GM12864 (cell line): ENCODE measurements around the gene PGM2.

Source experiments
- DNase-seq: peaks from one replicate; pipeline ENCODE4 v3.0.0-alpha.2; 2011; ENCODE audit warnings: low read depth
- H3K4me3 ChIP-seq: 2 replicates; pipeline ENCODE4 v1.5.1; 2011; ENCODE audit warnings: mild to moderate bottlenecking, low read depth, low read length, control low read depth
- TF ChIP-seq, protein P1 (sequence below): IDR thresholded peaks from 2 replicates; pipeline ENCODE4 v1.5.1; 2011; ENCODE audit warnings: low read depth, mild to moderate bottlenecking, moderate library complexity, low read length, control low read depth, inconsistent platforms; ENCODE audit errors: missing control alignments

The PGM2 gene

DNA sequence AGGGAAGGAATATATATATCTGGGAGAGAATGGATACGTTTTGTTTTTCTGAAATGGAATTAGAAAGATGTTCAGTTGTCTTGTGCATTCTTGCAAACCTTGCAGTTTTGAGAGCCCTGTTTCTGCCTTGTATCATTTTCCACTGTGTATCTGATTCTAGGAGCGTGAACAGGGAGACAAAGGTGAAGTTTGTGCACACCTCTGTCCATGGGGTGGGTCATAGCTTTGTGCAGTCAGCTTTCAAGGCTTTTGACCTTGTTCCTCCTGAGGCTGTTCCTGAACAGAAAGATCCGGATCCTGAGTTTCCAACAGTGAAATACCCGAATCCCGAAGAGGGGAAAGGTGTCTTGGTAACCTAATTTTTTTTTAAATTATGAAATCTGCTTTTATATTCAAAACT is 17.7 kb downstream of the PGM2 start:
- H3K4me3 ChIP-seq = no peak overlapping the region
- no peak for DNase-seq
- TF ChIP-seq, protein P1, sequence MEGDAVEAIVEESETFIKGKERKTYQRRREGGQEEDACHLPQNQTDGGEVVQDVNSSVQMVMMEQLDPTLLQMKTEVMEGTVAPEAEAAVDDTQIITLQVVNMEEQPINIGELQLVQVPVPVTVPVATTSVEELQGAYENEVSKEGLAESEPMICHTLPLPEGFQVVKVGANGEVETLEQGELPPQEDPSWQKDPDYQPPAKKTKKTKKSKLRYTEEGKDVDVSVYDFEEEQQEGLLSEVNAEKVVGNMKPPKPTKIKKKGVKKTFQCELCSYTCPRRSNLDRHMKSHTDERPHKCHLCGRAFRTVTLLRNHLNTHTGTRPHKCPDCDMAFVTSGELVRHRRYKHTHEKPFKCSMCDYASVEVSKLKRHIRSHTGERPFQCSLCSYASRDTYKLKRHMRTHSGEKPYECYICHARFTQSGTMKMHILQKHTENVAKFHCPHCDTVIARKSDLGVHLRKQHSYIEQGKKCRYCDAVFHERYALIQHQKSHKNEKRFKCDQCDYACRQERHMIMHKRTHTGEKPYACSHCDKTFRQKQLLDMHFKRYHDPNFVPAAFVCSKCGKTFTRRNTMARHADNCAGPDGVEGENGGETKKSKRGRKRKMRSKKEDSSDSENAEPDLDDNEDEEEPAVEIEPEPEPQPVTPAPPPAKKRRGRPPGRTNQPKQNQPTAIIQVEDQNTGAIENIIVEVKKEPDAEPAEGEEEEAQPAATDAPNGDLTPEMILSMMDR = no peak

DNA sequence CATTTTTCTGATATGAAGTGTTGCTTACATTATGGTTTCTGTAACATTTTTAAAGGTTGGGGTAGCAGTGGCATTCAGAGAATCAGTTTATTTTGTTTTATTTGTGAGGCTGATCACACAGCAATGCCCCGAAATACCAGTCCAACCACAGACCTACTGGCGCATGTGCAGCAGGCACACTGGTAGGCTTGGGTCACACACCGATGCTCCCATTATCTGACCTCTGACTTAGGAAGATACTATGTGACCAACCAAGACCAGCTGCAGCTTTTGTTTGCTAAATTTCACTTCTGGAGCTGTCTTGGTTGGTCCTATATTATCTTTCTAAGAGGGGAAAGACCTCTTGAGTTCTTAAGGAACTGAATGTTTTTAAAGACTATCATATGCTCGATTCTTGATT is 18.7 kb downstream of the PGM2 start:
- H3K4me3 ChIP-seq = no peak overlapping the region
- DNase-seq = no peak
- TF ChIP-seq, protein P1 = no peak

DNA sequence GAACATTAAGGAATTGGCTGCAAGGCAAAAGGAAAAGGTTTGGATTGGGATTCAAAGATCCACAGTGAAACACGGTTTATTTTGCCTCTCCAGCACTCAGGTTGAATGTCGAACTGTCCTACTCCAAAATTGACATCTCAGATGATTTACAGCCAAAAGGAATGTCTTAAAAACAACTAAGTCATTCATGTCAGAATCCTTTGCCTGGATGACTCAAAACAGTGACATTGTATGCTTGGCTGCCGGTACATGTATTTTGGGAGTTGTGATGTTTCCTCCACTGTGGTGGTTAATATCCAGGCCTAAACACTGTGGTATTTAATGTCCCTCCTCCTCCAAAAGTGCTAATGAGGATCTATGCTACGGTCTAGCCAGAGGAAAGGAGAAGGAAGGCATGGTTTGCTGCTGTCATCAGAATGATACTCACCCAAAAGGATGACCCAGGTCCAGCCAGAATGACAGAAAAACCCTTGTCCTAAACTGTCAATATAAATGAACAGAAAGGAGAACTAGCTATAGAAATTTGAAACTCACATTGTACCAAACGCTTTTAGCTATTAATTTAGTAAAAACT is 20.9 kb downstream of the PGM2 start:
- no peak overlapping the region for H3K4me3 ChIP-seq
- TF ChIP-seq, protein P1 = no peak
- no peak for DNase-seq

DNA sequence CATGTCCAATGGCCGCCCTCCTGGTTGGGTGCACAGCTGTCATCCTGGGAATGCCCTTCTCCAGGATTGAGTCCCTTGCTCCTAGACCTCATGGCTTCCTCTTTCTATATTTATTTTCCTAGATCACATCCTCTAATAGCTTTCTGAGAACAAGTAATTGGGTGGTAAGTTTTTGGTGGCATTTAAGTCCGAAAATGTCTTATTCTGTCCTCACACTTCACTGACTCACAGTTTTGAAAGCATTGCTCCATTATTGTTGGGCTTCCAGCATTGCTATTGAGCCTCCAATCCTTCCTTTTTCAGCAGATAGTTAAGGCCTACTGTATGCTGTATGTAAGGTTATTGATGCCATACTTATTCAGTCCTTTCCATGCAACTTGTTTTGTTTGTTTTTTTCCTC is 25.9 kb downstream of the PGM2 start:
- DNase-seq = no peak
- TF ChIP-seq, protein P1 = no peak
- H3K4me3 ChIP-seq = no peak overlapping the region

DNA sequence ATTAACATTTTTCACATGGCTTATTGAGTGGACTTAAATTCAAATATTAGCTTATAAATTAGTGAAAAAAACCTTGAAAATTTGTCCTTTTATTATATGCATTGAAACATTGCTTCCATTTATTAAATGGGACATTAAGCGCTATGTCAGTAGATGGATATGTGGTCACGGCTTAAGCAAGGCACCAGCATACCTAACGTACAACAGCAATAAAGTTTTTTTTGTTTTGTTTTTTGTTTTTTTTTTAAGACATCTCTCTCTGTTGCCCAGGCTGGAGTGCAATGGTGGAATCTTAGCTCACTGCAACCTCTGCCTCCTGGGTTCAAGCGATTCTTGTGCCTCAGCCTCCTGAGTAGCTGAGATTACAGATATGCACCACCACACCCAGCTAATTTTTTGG is 31.6 kb downstream of the PGM2 start:
- TF ChIP-seq, protein P1 = no peak
- no peak for DNase-seq
- H3K4me3 ChIP-seq = no peak overlapping the region

DNA sequence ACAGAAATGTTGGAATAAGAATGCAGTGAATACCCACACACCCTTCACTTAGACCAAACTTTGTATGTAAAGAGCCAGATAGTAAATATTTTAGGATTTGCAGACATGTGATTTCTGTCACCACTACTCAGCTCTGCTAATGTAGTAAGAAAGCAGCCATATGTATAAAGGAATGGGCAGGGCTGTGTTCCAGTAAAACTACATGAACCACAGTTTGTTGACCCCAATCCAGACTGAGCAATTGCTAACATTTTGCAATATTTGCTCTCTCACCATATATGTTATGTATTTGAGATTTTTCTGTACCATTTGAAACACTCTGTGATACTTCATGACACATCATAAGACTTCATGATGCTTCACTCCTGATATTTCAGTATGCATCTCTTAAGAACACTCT is 32.4 kb downstream of the PGM2 start:
- H3K4me3 ChIP-seq = no peak overlapping the region
- no peak for DNase-seq
- TF ChIP-seq, protein P1 = no peak

DNA sequence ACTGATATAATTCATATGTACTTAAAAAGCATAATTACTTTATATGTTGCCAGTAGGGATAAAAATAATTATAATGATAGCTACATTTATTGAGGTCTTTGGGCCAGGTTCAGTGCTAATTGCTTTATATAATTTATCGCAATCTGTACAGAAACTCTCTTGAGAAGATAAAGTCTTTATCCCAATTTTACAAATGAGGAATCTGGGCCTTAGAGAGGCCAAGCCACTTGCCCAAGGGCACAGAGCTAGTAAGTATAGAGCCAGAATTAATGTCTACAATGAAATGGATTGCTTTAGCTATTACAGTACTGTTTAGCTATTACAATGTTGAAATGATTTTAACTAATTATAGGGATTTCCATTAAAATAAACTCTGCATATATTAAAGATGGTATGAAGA is 33.8 kb downstream of the PGM2 start:
- TF ChIP-seq, protein P1 = no peak
- no peak for DNase-seq
- no peak overlapping the region for H3K4me3 ChIP-seq
